HCT116 (cell line): ENCODE data around the gene EN2. TPM values are rescaled to one million over a fixed set of nuclear protein-coding genes. Genes with fewer than 3 reads are reported as not detected.

ENCODE experiments used
- ATAC-seq: fragments of 200-7000 bp; cut with Tn5 transposase; 2 replicates; pipeline ENCODE4 v1.9.1; 2020; ENCODE audit warnings: mild to moderate bottlenecking, moderate library complexity
- BruUV-seq: library from RNA; stranded (reverse); fragments of 400-500 nt; replicated peaks from 2 replicates; lab custom pipeline; 2021; lab: Mats Ljungman, UMichigan
- CTCF ChIA-PET: fragments of 300-600 bp; sonication (Branson Sonifier 250); formaldehyde crosslinking; loops from one replicate; lab custom pipeline; 2021; ENCODE audit warnings: antibody characterized with exemption; lab: Charles Lee
- POLR2A ChIA-PET: fragments of 300-600, 350-600 bp; sonication (Branson Sonifier 250); formaldehyde crosslinking; loops from one replicate; lab custom pipeline; 2021; ENCODE audit warnings: antibody characterized with exemption; lab: Charles Lee
- RAD21 ChIA-PET, 2 experiments: fragments of 300-600 bp; sonication (Branson Sonifier 250); formaldehyde crosslinking; loops; one replicate each; lab custom pipeline; 2023; ENCODE audit warnings: low total read pairs in 2 of 2; ENCODE audit not compliant: uncharacterized antibody in 2 of 2, unreplicated experiment in 2 of 2, low non-redundant PET in 1 of 2; lab: Charles Lee
- DNase-seq: peaks from one replicate; pipeline ENCODE4 v3.0.0-alpha.2; 2010; ENCODE audit warnings: low read depth, low spot score
- H2AFZ ChIP-seq: fragments of 200-600 bp; shearing (Covaris generic), sonication (generic); 2 replicates; pipeline ENCODE4 v1.6.1; 2017; ENCODE audit warnings: low read depth, mixed run types, mixed read lengths, antibody characterized with exemption, low read length; ENCODE audit not compliant: poor library complexity, severe bottlenecking
- H3K27ac ChIP-seq: 2 replicates; pipeline ENCODE4 v1.5.1; 2012; ENCODE audit warnings: low read depth, low read length
- H3K27me3 ChIP-seq: fragments of 200-600 bp; sonication (generic); 2 replicates; pipeline ENCODE4 v1.6.1; 2016; ENCODE audit warnings: mixed run types, low read length, mixed read lengths; ENCODE audit not compliant: insufficient read depth
- H3K36me3 ChIP-seq, 2 experiments: fragments of 200-500 bp in 1 of 2; fragments of 200-600 bp in 1 of 2; sonication (Bioruptor generic) in 1 of 2; sonication (generic) in 1 of 2; 2 replicates each; pipeline versions ENCODE4 v1.5.1 to v1.6.1; 2014 to 2016; ENCODE audit warnings: low read length in 2 of 2, inconsistent platforms in 1 of 2, mixed read lengths in 1 of 2, mixed run types in 1 of 2; ENCODE audit not compliant: insufficient read depth in 2 of 2, control insufficient read depth in 1 of 2
- H3K4me1 ChIP-seq, 2 experiments: fragments of 200-600 bp in 1 of 2; sonication (generic) in 1 of 2; 2 replicates each; pipeline versions ENCODE4 v1.5.1 to v1.6.1; 2012 to 2017; ENCODE audit warnings: low read length in 2 of 2, inconsistent platforms in 1 of 2, mild to moderate bottlenecking in 1 of 2, mixed read lengths in 1 of 2, mixed run types in 1 of 2, moderate library complexity in 1 of 2; ENCODE audit not compliant: insufficient read depth in 2 of 2, control insufficient read depth in 1 of 2
- H3K4me2 ChIP-seq: fragments of 200-600 bp; sonication (generic); 2 replicates; pipeline ENCODE4 v1.6.1; 2017; ENCODE audit warnings: mixed run types, low read length, mixed read lengths
- H3K4me3 ChIP-seq, 2 experiments: fragments of 200-600 bp in 1 of 2; sonication (generic) in 1 of 2; replicated peaks in 1 of 2; 2 replicates each; pipeline ENCODE4 v1.5.1; 2011 to 2016; ENCODE audit warnings: low read length in 2 of 2, control low read depth in 1 of 2, low read depth in 1 of 2, mild to moderate bottlenecking in 1 of 2, mixed read lengths in 1 of 2, mixed run types in 1 of 2
- H3K79me2 ChIP-seq: fragments of 200-600 bp; sonication (generic); 2 replicates; pipeline ENCODE4 v1.6.1; 2017; ENCODE audit warnings: mild to moderate bottlenecking, mixed run types, low read length, moderate library complexity, mixed read lengths; ENCODE audit not compliant: insufficient read depth
- H3K9ac ChIP-seq: fragments of 200-600 bp; sonication (generic); 2 replicates; pipeline ENCODE4 v1.6.1; 2016; ENCODE audit warnings: low read length, mixed read lengths
- H3K9me2 ChIP-seq: fragments of 200-600 bp; sonication (generic), shearing (Covaris generic); 2 replicates; pipeline ENCODE4 v1.6.1; 2017; ENCODE audit warnings: mixed run types, mild to moderate bottlenecking, moderate library complexity; ENCODE audit not compliant: insufficient read depth
- H3K9me3 ChIP-seq, 2 experiments: fragments of 200-500 bp in 1 of 2; fragments of 200-600 bp in 1 of 2; sonication (Bioruptor generic) in 1 of 2; sonication (generic) in 1 of 2; 2 replicates each; pipeline ENCODE4 v1.6.1; 2014 to 2017; ENCODE audit warnings: low read length in 2 of 2, mixed read lengths in 2 of 2, inconsistent platforms in 1 of 2, low read depth in 1 of 2, mild to moderate bottlenecking in 1 of 2, mixed run types in 1 of 2, moderate library complexity in 1 of 2; ENCODE audit not compliant: control insufficient read depth in 1 of 2, insufficient read depth in 1 of 2
- H4K20me1 ChIP-seq: fragments of 200-600 bp; sonication (generic), shearing (Covaris generic); 2 replicates; pipeline ENCODE4 v1.6.1; 2017; ENCODE audit warnings: mixed run types, mild to moderate bottlenecking, moderate library complexity; ENCODE audit not compliant: insufficient read depth
- ELF1 ChIP-seq: IDR thresholded peaks from 2 replicates; pipeline ENCODE4 v1.6.1; 2012; ENCODE audit warnings: low read depth, borderline replicate concordance
- EZH2 ChIP-seq: fragments of 200-600 bp; sonication (generic); IDR thresholded peaks from 2 replicates; pipeline ENCODE4 v1.6.1; 2017; ENCODE audit warnings: antibody characterized with exemption, mixed run types
- SIN3A ChIP-seq: IDR thresholded peaks from 2 replicates; pipeline ENCODE4 v1.6.1; 2012; ENCODE audit warnings: low read depth
- intact Hi-C: fragments of 100-400 bp; cut with micrococcal nuclease; formaldehyde crosslinking; loops from 2 replicates; pipeline ENCODE4 v1.10.0; 2022
- total RNA-seq: library from RNA; stranded (reverse); gene quantifications from one replicate; pipeline ENCODE4 v1.2.1, GENCODE V29; 2021; ENCODE audit not compliant: unreplicated experiment
- TF ChIP-seq, protein P1 (sequence below): IDR thresholded peaks from 2 replicates; pipeline ENCODE4 v1.6.1; 2011; ENCODE audit warnings: mild to moderate bottlenecking, low read length, moderate library complexity; ENCODE audit not compliant: insufficient replicate concordance; ENCODE audit errors: extremely low read depth

The EN2 gene
- total RNA-seq, 1 experiment from 2014 or later = 0.32 TPM

DNA sequence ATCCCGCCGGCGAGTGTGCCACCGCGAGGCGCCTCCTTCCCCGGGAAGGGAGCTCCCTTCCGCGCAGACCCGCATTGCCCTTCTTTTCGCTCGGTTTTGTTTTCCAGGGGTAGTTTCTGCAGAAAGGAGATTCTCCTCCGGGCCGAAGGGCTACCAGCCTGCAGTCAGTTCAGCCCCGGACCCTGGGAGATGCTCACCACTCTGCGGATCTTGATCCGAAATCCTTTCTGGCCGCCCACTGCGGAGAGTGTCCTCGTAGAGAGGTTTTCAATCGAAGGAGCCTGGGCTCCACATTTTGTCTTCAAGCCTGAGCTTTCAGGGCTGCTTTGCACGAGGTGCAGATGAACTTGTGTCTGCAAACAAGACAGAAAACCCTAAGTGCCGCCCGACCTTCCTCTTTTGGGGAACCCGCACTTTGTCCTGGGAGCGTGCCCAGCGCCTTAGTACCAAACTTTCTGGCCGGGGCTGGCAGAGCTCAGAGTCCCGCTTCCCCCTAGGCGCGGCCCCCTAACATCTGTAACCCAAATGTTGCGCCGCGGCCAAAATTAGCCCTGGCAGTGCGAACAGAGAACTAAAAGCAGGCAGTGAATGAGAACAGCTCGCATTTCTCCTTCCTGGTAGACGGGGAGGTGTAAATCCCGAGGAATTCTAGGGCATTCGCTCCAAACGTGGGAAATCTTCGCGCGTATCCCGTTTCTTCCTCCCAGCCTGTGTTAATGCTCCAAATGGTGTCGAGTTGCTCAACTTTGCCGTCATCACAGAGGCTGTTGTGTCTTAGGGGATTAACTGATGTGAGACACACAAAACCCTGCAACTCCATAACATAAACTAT is 6.7 kb upstream of the EN2 start:
- H3K27me3 ChIP-seq = no peaks in the 10 kb centered on the region
- peaks cover 0 to 1% of the 10 kb centered on the region in 2 experiments; a peak in 2 of 4 replicates for H3K4me1 ChIP-seq
- ChIA-PET POLR2A (no interaction called here), CTCF (no interaction called here), RAD21 (no interaction called here)
- no peaks in the 10 kb centered on the region for H3K9me3 ChIP-seq
- H3K9me2 ChIP-seq = no peaks in the 10 kb centered on the region
- no peak overlapping the region for H2AFZ ChIP-seq
- H4K20me1 ChIP-seq = no peaks in the 10 kb centered on the region
- no peak overlapping the region for H3K4me2 ChIP-seq
- TF ChIP-seq, protein P1, sequence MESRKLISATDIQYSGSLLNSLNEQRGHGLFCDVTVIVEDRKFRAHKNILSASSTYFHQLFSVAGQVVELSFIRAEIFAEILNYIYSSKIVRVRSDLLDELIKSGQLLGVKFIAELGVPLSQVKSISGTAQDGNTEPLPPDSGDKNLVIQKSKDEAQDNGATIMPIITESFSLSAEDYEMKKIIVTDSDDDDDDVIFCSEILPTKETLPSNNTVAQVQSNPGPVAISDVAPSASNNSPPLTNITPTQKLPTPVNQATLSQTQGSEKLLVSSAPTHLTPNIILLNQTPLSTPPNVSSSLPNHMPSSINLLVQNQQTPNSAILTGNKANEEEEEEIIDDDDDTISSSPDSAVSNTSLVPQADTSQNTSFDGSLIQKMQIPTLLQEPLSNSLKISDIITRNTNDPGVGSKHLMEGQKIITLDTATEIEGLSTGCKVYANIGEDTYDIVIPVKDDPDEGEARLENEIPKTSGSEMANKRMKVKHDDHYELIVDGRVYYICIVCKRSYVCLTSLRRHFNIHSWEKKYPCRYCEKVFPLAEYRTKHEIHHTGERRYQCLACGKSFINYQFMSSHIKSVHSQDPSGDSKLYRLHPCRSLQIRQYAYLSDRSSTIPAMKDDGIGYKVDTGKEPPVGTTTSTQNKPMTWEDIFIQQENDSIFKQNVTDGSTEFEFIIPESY = no peak
- no peaks in the 10 kb centered on the region for H3K36me3 ChIP-seq
- ATAC-seq (no peak), DNase-seq (no peak)
- intact Hi-C loops = no loop called here
- H3K9ac ChIP-seq = no peak overlapping the region
- no peak overlapping the region for H3K27ac ChIP-seq
- no peak overlapping the region for H3K4me3 ChIP-seq
- H3K79me2 ChIP-seq = no peaks in the 10 kb centered on the region
- BruUV-seq = no TSS peak

DNA sequence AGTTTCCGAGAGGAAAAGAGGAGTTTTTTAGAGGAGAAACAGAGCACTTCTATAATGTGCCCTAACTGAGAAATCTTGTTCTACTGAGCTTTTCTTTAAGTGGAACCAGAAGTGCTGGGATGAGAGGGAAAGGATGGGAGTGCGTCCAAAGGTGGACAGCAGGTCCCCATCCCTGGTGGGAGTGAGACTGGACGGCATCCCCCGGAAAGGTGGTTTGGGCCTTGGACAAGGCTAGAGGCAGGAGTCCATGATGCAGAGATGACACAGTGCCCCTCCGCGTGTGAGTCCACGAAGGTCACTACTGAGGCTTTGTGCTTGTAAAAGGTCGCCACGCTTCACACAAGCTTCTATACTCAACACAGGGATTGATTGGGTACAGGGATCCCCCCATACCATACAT is 6.1 kb upstream of the EN2 start:
- intact Hi-C loops = no loop called here

More for the DNA sequence above, 6.1 kb upstream of the EN2 start:
- peaks cover 0 to 8% of the 10 kb centered on the region in 2 experiments; a peak in 3 of 4 replicates for H3K4me1 ChIP-seq
- ChIA-PET RAD21 (no interaction called here), POLR2A (no interaction called here), CTCF (no interaction called here)
- H3K27me3 ChIP-seq = no peaks in the 10 kb centered on the region
- no peak overlapping the region for H3K9ac ChIP-seq
- no peak overlapping the region for H3K4me2 ChIP-seq
- H4K20me1 ChIP-seq = no peaks in the 10 kb centered on the region
- H3K9me2 ChIP-seq = no peaks in the 10 kb centered on the region
- H3K4me3 ChIP-seq = no peak overlapping the region
- DNase-seq (no peak), ATAC-seq (no peak)
- no peaks in the 10 kb centered on the region for H3K79me2 ChIP-seq
- H3K27ac ChIP-seq = no peak overlapping the region
- no TSS peak for BruUV-seq
- no peaks in the 10 kb centered on the region for H3K36me3 ChIP-seq
- H3K9me3 ChIP-seq = no peaks in the 10 kb centered on the region
- no peak overlapping the region for H2AFZ ChIP-seq
- TF ChIP-seq ELF1 = no peak
- no peak for TF ChIP-seq SIN3A
- no peak for TF ChIP-seq EZH2
